ENCODE results near the gene LLGL2. TPM values are rescaled to one million over a fixed set of nuclear protein-coding genes. Genes with fewer than 3 reads are reported as not detected.

The LLGL2 gene
- total RNA-seq, 1 donor, result 0.09 TPM

GRCh38 chr17:75480281-75480680, 45.2 kb upstream of the LLGL2 start:
- DNase-seq (ENCODE audit: low read depth), result no peak
- TF ChIP-seq, protein P1, sequence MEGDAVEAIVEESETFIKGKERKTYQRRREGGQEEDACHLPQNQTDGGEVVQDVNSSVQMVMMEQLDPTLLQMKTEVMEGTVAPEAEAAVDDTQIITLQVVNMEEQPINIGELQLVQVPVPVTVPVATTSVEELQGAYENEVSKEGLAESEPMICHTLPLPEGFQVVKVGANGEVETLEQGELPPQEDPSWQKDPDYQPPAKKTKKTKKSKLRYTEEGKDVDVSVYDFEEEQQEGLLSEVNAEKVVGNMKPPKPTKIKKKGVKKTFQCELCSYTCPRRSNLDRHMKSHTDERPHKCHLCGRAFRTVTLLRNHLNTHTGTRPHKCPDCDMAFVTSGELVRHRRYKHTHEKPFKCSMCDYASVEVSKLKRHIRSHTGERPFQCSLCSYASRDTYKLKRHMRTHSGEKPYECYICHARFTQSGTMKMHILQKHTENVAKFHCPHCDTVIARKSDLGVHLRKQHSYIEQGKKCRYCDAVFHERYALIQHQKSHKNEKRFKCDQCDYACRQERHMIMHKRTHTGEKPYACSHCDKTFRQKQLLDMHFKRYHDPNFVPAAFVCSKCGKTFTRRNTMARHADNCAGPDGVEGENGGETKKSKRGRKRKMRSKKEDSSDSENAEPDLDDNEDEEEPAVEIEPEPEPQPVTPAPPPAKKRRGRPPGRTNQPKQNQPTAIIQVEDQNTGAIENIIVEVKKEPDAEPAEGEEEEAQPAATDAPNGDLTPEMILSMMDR (IDR thresholded peaks at IDR 0.05; ENCODE audit: insufficient read depth, low read length), result no peak

DNA sequence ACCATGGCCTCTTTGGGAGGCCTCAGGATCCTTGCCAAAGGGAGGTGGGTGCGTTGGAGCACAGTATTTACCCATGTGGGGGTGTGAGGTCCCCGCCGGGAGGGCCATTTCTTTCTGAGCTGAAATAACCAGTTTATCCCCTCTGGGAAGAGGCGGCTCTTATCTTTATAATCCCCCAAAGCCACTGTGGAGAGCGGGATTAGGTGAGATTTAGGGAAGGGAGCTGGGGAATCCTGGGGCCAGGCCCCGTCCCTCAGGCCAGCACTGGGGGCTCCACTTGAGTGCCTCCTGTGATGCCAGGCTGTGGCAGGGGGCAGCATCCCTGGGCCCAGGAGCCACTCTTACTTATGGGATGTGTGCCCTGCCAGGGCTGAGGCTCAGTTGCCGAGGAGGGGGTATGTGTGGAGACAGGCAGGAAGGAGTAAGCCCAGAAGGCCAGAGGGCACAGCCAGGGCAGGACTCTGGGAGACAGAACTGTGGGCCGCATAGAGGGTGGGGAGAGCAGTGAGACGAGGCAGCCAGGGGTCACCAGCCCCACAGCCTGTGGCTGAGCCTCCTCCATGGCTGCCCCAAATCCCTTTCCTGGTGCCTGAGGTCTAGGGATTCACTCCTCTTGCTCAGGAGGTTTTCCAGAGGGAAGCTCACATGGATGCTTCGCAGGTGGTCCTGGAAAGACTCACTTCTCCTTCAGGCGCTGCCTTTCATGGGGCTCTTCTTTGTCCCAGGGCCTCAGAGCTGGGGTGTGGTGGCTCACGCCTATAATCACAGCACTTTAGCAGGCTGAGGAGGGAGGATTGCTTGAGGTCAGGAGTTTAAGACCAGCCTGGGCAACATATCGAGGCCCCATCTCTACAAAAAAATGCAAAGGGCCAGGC, 44.1 kb upstream of the LLGL2 start:
- DNase-seq (ENCODE audit: low read depth), result no peak
- H3K4me3 ChIP-seq (ENCODE audit: low read depth, low read length), result no peak overlapping the region
- TF ChIP-seq, protein P1 (IDR thresholded peaks at IDR 0.05; ENCODE audit: insufficient read depth, low read length), result no peak

More at GRCh38 chr17:75480281-75480680, 45.2 kb upstream of the LLGL2 start:
- H3K4me3 ChIP-seq (ENCODE audit: low read depth, low read length), result no peak overlapping the region

GRCh38 chr17:75482098-75482942, 43.2 kb upstream of the LLGL2 start:
- TF ChIP-seq, protein P1 (IDR thresholded peaks at IDR 0.05; ENCODE audit: insufficient read depth, low read length), result no peak
- DNase-seq (ENCODE audit: low read depth), result no peak
- H3K4me3 ChIP-seq (ENCODE audit: low read depth, low read length), result no peak overlapping the region

- no peak overlapping the region for H3K4me3 ChIP-seq (ENCODE audit: low read depth, low read length)
- DNase-seq (ENCODE audit: low read depth), result no peak
- TF ChIP-seq, protein P1 (IDR thresholded peaks at IDR 0.05; ENCODE audit: insufficient read depth, low read length), result no peak
Observed at GRCh38 chr17:75485688-75486087, 39.8 kb upstream of the LLGL2 start.

- TF ChIP-seq, protein P1 (IDR thresholded peaks at IDR 0.05; ENCODE audit: insufficient read depth, low read length), result no peak
- DNase-seq (ENCODE audit: low read depth), result no peak
- no peak overlapping the region for H3K4me3 ChIP-seq (ENCODE audit: low read depth, low read length)
Observed at GRCh38 chr17:75486151-75486550, 39.3 kb upstream of the LLGL2 start.

DNA sequence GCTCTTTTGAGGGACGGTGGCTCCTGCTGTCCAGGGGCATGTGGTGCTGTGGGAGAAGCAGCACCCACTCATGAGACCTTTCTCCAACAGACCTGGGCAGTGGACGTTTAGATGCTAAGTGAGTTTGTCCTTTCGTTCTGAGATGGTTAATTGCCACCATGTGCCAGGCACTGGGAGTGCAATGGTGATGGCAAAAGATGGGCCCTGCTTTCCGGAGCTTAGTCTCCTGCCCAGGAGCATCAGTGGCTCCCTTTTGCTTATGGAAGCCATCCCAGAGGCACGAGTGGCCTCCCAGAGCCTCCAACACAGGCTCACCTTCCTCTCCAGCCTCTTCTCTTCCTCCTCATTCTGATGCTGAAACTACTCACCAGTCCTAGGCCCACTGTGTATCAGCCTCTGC, 38.5 kb upstream of the LLGL2 start:
- TF ChIP-seq, protein P1 (IDR thresholded peaks at IDR 0.05; ENCODE audit: insufficient read depth, low read length), result no peak
- no peak for DNase-seq (ENCODE audit: low read depth)
- H3K4me3 ChIP-seq (ENCODE audit: low read depth, low read length), result no peak overlapping the region

Data from fibroblast of the aortic adventitia (primary cell).